Stimulated activated CD4-positive, alpha-beta T cell treated with anti-CD3 and anti-CD28 coated beads, Interleukin-12 subunit alpha, Interleukin-12 subunit beta, amount 100 ng/mL, for 4 hours (primary cell): ENCODE data around the gene C2orf72.
"Not testable (repeated sequence)": the region's sequence is repeated elsewhere in the genome, so short reads cannot be mapped to it uniquely, and the experiment has no call there.

ENCODE experiments used
- DNase-seq: peaks from one replicate; pipeline ENCODE4 v3.0.0-alpha.2; 2020

C2orf72 gene

GRCh38 chr2:231037202-231037730 is at the start of gene C2orf72:
Gene C2orf72 (plus strand): TSS chr2:231037523. CDS start chr2:231037566, 43 bp downstream.
- DNase-seq, result no peak

- no peak for DNase-seq
Observed at GRCh38 chr2:230989731-230990130, 47.6 kb upstream of the C2orf72 start.

GRCh38 chr2:230990131-230990898 is 47.0 kb upstream of the C2orf72 start:
- no peak for DNase-seq

DNA sequence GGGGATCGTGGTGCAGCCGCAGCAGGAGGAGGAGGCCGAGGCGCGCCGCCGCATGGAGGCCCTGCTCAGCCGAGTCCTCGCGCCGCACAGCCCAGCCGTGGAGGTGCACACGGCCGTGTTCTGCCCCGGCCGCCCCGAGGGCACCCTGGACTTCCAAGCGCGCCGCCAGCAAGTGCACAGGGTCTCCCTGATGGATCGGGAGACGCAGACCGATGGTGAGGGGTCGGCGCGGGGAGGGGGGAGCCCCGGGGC is 46.5 kb upstream of the C2orf72 start:
- no peak for DNase-seq

- no peak for DNase-seq
Observed at GRCh38 chr2:230991598-230991997, 45.7 kb upstream of the C2orf72 start.

DNA sequence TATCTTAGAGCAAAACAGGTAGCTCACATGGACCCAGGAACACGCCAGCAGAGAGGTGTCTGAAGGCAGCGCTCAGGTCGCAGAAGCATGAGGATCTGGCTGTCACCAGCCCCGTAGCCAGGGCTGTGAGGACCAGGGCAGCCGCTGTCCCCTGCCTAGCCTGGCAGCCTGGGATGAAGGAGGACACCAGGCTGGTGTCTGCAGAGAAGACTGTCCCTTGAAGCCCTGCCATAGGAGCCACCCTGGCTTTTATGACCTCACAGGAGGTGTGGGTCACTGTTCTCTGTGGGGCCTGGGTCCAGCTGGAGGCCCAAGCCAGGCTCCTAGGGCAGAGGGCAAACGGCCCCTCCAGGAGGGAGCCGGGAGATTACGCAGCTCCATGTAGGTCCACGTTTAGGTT is 41.5 kb upstream of the C2orf72 start, which contains the start of gene SPATA3:
Gene SPATA3, plus strand, starts transcription at position 301 of the 400 bp plus-strand sequence. CDS start 113 bp downstream, outside the sequence.
- DNase-seq, result no peak

DNA sequence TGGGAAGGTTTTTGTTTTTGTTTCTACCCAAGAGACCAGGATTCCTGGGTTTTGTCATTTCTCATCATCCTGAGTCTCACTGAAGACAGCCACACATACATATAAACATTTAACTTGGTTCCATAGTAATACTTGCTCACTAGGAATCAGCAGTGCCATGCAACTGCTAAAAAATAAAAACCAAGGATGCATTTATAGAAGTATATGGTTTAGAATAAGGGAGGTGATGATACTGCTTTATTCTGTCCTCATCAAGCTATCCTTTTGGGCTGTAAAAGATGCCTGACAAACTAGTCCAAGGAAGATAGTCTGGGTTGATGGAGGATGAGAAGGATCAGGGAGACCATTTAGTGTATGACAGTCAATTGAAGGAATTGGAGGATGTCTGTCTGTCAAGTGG is 40.7 kb upstream of the C2orf72 start:
- no peak for DNase-seq

DNA sequence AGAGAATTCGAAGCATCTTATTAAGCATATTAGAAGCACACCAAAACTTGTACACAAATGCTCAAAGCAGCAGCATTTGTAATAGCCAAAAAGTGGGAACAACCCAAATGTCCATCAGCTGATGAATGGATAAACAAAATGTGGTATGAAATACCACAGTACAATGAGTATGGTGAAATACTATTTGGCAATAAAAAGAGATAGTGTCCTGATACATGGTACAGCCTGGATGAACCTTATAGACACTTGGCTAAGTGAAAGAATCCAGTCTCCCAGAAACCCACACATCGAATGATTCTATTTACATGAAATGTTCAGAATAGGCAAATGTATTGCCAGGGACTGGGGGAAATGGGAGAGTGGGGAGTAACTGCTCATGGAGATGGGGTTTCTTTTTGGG is 38.4 kb upstream of the C2orf72 start:
- no peak for DNase-seq

DNA sequence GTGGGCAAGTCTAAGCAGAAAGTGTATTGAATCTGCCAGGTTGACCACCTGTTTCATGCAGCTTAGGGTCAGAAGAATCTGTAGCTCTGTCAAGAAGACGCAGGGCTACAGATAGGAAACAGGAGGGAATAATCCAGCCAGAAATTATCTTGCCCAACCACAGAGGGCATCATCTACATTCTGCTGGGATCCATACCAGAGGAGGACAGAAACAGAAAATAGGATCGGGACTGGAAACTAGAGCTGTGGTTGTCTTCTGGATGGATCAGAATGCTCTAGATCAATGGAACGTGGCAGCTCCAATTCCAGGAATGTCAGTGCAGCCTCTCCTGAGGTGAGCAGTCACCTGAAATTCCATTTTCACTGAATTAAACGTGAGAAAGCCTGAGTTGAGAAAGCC is 37.8 kb upstream of the C2orf72 start:
- DNase-seq, result no peak

- DNase-seq, result no peak
Observed at GRCh38 chr2:231000211-231000904, 37.0 kb upstream of the C2orf72 start.

DNA sequence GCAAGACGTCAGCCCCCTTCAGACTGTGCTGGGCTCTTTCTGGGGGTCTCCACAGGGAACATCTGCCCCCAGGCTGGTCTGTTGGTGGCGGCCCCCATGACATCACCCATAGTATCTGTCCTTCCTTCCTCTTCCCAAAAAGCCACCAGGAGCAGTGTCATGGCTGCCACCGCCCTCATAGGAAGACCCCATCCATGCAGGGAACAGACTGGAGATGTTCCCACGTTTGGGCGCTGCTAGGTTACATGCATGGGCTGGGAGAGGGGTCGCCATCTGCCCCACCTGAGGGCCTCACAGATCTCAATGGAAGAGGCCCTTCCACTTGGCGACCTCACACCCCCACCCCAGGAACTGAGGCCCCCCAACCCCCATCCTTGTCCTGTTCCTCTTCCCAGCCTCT is 36.3 kb upstream of the C2orf72 start:
- DNase-seq, result no peak

DNA sequence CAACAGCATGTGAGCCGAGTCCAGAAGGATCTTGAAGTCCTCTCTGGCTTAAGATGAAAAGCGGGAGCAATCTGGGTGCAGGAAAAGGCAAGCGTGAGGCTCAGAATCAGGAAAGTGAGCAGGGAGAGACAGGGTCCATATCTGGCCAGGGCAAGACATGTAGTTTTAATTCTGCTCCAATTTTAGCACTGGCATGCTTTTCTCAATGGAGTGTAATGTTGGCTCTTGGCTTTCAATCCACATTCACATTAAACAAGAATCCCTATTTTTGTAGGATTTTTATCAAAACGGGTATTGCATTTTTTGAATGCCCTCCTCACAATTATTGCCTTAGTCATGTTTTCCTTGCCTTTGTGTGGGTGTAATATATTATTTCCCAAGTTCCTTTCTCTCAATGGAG is 35.4 kb upstream of the C2orf72 start:
- DNase-seq, result no peak

GRCh38 chr2:231002641-231003040 is 34.7 kb upstream of the C2orf72 start:
- DNase-seq, result no peak

DNA sequence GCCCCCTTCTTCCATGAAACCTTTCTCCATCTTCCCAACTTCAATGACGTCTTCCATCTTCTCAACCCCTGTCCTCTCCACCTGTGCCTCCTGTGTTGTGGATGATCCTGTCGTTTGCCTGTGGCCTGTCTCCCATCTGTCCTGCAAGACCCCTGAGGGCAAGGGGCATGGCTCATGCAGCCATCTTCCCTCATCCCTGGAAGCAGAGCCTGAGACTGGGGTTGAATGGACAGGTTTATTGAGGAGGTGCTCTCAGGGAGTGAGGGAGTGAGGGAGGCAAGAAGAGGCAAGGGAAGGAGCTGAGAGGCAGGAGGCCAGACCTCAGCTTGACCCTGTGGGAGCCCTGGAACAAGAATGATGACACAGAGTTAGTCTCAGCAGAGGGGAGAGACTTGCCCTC is 34.1 kb upstream of the C2orf72 start:
- no peak for DNase-seq

DNA sequence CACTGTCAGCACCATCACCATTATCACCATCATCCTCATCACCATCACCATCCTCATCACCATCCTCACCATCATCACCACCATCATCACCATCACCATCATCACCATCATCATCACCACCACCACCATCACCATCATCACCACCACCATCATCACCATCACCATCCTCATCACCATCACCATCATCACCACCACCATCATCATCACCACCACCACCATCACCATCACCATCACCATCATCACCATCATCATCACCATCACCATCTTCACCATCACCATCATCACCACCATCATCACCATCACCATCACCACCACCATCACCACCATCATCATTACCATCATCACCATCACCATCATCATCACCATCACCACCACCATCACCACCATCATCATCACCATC is 32.4 kb upstream of the C2orf72 start:
- DNase-seq, result not testable (repeated sequence)

DNA sequence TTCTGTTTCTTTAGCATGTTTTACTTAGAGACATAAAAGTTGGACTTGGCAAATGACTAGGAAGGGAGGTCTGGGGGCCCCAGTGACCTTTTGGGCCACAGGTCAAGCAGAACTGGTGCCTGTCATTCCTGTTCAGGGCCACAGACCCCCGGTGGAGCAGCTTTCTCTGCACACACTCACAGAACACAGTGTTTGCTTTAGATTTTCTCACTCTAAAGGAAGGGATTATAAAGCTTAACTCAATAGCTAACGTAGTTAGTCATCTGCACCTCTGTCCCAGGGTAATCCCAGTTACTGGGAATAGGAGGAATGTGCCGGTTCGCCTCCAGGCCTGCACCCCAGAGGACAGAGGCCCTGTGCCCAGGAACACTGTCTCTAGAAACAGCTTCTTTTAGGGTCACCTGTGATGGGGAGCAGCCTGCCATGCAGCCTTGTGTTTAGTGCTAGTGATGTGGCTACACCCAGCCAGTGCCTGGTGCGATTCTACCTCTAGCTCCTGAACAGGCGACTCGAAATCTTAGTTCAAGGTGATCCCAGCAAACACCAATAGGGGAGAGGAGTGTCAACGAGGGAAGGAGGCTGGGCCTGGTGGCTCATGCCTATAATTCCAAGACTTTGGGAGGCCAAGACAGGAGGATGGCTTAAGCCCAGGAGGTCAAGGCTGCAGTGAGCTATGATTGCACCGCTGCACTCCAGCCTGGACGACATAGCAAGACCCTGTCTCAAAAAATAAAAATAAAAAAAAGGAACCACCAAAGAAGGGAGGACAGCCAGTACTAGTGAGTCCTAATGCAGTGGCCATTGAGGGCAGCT is 29.8 kb upstream of the C2orf72 start:
- DNase-seq, result no peak

DNA sequence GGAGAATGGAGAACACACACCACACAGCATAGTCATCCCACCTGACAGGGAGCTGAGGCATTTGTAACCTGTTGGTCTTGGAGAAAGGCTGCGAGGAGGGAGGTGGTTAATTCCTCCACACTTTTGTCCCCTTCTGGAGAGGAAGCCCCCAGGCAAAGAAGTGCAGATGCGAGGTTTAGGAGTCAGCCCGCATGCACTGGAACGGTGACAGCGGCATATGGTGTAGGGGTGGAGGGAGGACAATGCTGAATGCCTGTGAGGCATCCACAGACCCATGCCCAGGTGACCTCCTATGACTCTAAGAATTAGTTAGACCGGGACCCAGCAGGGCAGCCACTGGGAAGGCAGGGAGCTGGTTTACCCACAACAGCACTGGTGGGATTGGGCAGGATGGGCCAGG is 29.2 kb upstream of the C2orf72 start:
- DNase-seq, result no peak

- no peak for DNase-seq
Observed at GRCh38 chr2:231009236-231009919, 27.9 kb upstream of the C2orf72 start.

GRCh38 chr2:231010201-231010730 is 27.1 kb upstream of the C2orf72 start:
- DNase-seq, result no peak

- no peak for DNase-seq
Observed at GRCh38 chr2:231011526-231011925, 25.8 kb upstream of the C2orf72 start.

DNA sequence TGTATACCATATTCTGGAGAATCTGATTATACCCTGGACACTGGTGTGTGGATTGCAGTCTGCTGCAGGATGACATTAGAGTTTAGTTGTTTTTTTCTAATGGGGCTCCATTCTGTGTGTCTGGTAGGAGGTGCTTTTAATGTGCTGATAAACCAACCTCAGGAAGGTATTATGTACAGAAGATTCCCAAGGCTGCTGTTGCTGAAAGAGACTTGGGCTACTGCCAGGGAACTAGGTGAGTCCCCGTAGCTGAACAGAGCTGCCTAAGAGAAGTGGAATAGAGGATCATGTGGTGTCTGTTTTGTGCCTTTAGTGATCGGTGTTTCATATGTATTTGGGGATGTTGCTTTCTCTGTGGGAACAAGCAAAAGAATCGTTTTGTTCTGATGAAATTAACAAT is 24.9 kb upstream of the C2orf72 start:
- DNase-seq, result no peak

- DNase-seq, result no peak
Observed at GRCh38 chr2:231013820-231014219, 23.5 kb upstream of the C2orf72 start.

GRCh38 chr2:231015478-231015877 is 21.8 kb upstream of the C2orf72 start:
- no peak for DNase-seq
